GM19193 (cell line): Measurements from ENCODE around the gene AOAH.

Experiments used
- POLR2A ChIP-seq: IDR thresholded peaks from 4 replicates; pipeline ENCODE4 v1.6.1; 2011; ENCODE audit not compliant: insufficient read depth, insufficient read length; ENCODE audit errors: extremely low read depth

AOAH gene

DNA sequence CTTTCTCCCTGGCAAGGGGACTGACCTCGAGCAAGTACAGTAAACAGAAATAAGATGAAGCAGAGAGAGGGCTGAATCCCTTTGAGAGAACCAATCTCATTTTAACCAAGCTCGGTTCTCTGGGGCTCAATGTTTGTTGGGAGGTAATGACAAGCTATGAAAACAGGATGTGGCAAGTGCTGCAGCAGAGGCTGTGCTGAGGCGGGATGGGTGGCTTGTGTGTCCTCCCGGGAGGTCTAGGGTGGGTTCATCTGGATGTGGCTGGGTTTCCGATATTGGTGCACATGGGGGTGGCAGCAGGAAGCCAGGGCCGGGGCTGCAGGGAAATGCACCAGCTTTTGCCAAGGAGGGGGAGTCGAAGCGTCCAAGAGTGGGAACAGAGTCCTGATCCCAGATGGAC lies 84.5 kb downstream of the AOAH start:
- no peak for TF ChIP-seq POLR2A

GRCh38 chr7:36638586-36639263 lies 85.6 kb downstream of the AOAH start:
- TF ChIP-seq POLR2A = no peak

DNA sequence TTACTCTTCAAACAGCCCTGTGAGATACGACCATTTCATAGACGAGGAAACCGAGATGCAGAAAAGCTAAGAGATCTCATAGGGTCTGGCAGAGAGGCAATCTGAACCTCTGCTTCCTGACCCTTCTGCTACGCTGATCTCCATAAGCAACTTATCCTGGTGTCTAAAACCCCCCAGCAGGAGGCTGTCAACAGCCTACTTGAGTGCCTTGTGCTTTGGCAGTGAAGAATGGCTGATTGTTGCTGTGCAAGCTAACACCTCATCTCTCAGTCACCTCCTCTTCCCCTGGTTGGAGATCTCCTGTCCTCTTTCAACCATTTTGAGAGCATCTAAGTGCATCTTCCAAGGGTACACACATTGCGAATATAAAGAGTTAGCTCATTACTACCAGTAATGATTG lies 86.2 kb downstream of the AOAH start:
- TF ChIP-seq POLR2A = no peak

DNA sequence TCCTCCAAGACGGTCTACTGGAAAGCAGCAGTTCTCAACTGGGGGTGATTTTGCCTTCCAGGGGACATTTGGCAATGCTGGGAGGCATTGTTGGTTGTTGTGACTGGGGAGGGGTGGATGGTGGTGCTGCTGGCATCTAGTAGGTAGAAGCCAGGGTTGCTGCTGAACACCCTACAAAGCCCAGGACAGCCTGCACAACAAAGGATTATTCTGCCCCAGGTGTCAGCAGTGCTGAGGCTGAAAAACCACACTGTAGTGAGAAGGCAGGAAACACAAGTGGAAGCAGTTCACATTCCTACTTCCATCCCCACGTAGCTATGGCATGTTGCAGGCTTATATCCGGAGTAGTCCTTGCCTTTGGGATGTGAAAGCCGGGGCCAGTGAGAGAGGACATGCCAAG lies 86.9 kb downstream of the AOAH start:
- TF ChIP-seq POLR2A = no peak

- TF ChIP-seq POLR2A = no peak
These were observed 88.2 kb downstream of the AOAH start for GRCh38 chr7:36636126-36636525.

- no peak for TF ChIP-seq POLR2A
These were observed 89.2 kb downstream of the AOAH start for GRCh38 chr7:36635091-36635490.

DNA sequence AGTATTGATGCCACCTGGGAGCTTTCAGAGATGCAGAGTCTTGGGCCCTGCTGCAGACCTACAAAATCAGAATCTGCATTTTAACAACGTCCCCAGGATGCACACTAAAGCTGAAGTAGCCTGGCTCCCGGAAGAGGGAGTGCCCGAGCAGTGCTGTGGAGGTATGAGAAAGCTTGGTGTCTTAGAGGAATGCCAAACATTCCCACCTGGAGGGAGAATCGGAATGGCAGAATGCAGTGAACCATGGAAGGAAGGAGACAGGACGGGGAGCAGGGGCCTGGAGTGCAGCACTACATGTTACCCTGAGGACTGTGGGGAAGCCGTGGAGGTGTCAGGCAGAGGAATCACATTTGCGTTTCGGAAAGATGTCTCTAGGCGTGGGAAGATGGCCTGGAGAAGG lies 90.9 kb downstream of the AOAH start:
- no peak for TF ChIP-seq POLR2A

GRCh38 chr7:36630112-36630650 lies 94.1 kb downstream of the AOAH start:
- no peak for TF ChIP-seq POLR2A

GRCh38 chr7:36629351-36629750 lies 94.9 kb downstream of the AOAH start:
- TF ChIP-seq POLR2A = no peak

- TF ChIP-seq POLR2A = no peak
These were observed 96.5 kb downstream of the AOAH start for GRCh38 chr7:36627836-36628235.

GRCh38 chr7:36626111-36626510 lies 98.2 kb downstream of the AOAH start:
- TF ChIP-seq POLR2A = no peak

DNA sequence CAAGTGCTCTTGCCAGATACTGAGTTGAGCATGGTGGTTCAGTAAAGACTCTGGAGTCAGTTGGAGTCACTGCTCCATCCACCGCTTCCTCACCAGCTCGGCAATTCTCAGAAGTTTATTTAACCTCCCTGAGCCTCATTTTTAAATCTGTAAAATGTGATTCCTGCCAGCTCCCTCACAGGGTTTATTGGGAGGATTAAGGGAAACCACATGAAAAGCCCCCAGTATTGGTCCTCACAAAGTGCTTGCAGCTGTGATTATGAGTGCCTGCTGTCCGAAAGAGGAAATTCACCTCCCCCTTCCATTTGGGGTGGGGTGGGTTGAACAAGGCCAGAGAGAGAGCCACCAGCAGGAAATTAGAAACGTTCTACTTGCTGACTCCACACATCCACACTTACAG lies 99.0 kb downstream of the AOAH start:
- TF ChIP-seq POLR2A = no peak

GRCh38 chr7:36623247-36623646 lies 101.0 kb downstream of the AOAH start:
- no peak for TF ChIP-seq POLR2A

GRCh38 chr7:36621396-36621795 lies 102.9 kb downstream of the AOAH start:
- TF ChIP-seq POLR2A = no peak

DNA sequence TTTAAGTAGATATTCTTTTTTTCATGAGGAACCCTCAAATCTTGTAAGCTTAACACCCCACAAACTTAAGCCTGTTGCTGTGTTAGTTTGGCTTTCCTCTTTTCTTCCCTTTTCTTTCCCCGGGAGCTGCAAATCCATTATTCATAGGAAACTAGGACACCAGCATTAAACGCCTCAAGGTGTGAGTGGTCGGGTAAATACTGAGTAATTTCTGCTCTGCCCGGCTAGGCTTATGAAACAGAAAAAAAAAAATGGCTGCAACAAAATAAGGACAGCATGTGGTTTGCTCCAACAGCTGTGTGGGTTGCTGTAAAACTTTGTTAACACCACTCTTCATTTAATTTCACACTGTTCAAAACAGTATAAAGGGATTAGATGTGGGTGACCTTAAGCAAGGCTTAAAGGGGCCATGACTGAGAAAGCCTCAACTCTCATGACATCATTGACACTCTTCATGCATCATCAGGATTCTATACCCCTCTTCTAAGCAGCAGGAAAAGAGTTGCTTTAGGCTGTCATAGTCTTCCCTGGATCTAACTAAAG lies 104.1 kb downstream of the AOAH start:
- TF ChIP-seq POLR2A = no peak

- TF ChIP-seq POLR2A = no peak
These were observed 106.9 kb downstream of the AOAH start for GRCh38 chr7:36617408-36617807.
